ENCODE results near the gene EPB41L2. TPM values are rescaled to one million over a fixed set of nuclear protein-coding genes. Genes with fewer than 3 reads are reported as not detected.

Gene EPB41L2
- total and polyA plus RNA-seq, 3 experiments from 2014 or later, result 4.6 to 30.9 (median 27.2) TPM

DNA sequence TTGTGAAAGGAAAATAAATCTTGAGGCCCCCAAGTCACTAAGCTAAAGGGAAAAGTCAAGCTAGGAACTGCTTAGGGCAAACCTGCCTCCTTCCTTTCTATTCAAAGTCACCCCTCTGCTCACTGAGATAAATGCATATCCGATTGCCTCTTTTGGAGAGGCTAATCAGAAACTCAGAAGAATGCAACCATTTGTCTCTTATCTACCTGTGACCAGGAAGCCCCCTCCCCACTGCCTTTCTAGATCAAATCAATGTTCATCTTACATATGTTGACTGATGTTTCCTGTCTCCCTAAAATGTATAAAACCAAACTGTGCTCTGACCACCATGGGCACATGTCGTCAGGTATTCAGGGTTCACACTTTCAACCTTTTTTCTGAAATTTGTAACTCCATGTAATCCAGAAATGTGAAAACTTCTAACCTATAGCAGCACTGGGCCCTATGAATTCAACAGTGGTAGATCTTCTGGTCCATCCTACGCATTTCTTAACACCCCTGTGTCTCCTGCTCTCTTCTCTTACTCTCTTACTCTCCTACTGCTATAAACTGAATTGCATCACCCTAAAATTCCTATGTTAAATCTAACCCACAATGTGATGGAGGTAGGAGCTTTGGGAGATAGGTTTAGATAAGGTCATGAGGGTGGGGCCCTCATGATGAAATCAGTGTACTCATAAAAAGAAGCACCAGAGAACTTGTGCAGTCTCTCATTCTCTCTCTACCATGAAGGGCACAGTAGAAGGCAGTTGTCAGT lies 89.3 kb downstream of the EPB41L2 start:
- no peaks in the 10 kb centered on the region for H3K36me3 ChIP-seq (ENCODE audit: insufficient read depth, low read length)
- POLR2A ChIA-PET, result no interaction called here
- H3K4me1 ChIP-seq (ENCODE audit: insufficient read depth, low read length), result no peaks in the 10 kb centered on the region
- CTCF ChIA-PET, result no interaction called here
- H3K9me3 ChIP-seq (ENCODE audit: low read length), result no peaks in the 10 kb centered on the region
- Mint-ChIP-seq H3K4me1 (no peaks in the 10 kb centered on the region), H3K27ac (no peak overlapping the region), H3K27me3 (no peaks in the 10 kb centered on the region), H3K9me3 (peaks cover 0 to 5% (median 0%) of the 10 kb centered on the region in 5 donors), H3K4me3 (no peak overlapping the region), H3K36me3 (peaks cover 0 to 27% (median 0%) of the 10 kb centered on the region in 3 donors)
- H3K27ac ChIP-seq (ENCODE audit: low read depth, low read length), result no peak overlapping the region
- no peak overlapping the region for H3K4me3 ChIP-seq (ENCODE audit: low read length)
- no peaks in the 10 kb centered on the region for H3K27me3 ChIP-seq (ENCODE audit: insufficient read depth, low read length, poor library complexity, severe bottlenecking)
- DNase-seq, result no peak

DNA sequence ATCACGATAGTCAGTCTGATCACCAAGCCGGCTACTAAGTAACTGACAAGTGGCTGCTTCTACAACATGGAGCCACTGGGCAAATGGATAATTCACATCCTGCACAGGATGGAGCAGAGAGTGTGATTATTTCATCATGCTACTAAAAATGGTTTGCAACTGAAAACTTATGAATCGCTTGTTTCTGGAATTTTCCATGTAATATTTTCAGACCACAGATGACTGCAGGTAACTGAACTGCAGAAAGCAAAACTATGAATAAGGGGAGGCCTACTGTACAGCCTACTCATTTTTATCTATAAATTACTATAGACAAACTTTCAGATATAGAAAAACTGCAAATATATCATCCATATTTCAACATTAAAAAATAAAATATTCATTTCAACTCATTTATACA lies 91.5 kb downstream of the EPB41L2 start:
- CTCF ChIA-PET, result no interaction called here

GRCh38 chr6:130970839-130971410 lies 92.1 kb downstream of the EPB41L2 start:
- Mint-ChIP-seq H3K4me3 (no peak overlapping the region), H3K36me3 (peaks cover 0 to 13% (median 0%) of the 10 kb centered on the region in 3 donors), H3K4me1 (no peaks in the 10 kb centered on the region), H3K9me3 (peaks cover 0 to 5% (median 0%) of the 10 kb centered on the region in 5 donors), H3K27ac (no peak overlapping the region), H3K27me3 (no peaks in the 10 kb centered on the region)
- CTCF ChIA-PET, result no interaction called here
- H3K27ac ChIP-seq (ENCODE audit: low read depth, low read length), result no peak overlapping the region
- no peaks in the 10 kb centered on the region for H3K27me3 ChIP-seq (ENCODE audit: insufficient read depth, low read length, poor library complexity, severe bottlenecking)
- no peak overlapping the region for H3K4me3 ChIP-seq (ENCODE audit: low read length)
- H3K36me3 ChIP-seq (ENCODE audit: insufficient read depth, low read length), result no peaks in the 10 kb centered on the region
- POLR2A ChIA-PET, result no interaction called here
- no peaks in the 10 kb centered on the region for H3K9me3 ChIP-seq (ENCODE audit: low read length)
- no peak for DNase-seq
- no peaks in the 10 kb centered on the region for H3K4me1 ChIP-seq (ENCODE audit: insufficient read depth, low read length)

More for the DNA sequence above, 91.5 kb downstream of the EPB41L2 start:
- H3K36me3 ChIP-seq (ENCODE audit: insufficient read depth, low read length), result no peaks in the 10 kb centered on the region
- no peaks in the 10 kb centered on the region for H3K9me3 ChIP-seq (ENCODE audit: low read length)
- H3K27ac ChIP-seq (ENCODE audit: low read depth, low read length), result no peak overlapping the region
- POLR2A ChIA-PET, result no interaction called here
- H3K27me3 ChIP-seq (ENCODE audit: insufficient read depth, low read length, poor library complexity, severe bottlenecking), result no peaks in the 10 kb centered on the region
- no peak for DNase-seq
- no peak overlapping the region for H3K4me3 Mint-ChIP-seq
- H3K36me3 Mint-ChIP-seq, result peaks cover 0 to 13% (median 0%) of the 10 kb centered on the region in 3 donors
- no peak overlapping the region for H3K4me3 ChIP-seq (ENCODE audit: low read length)
- no peak overlapping the region for H3K27ac Mint-ChIP-seq
- H3K4me1 ChIP-seq (ENCODE audit: insufficient read depth, low read length), result no peaks in the 10 kb centered on the region
- H3K9me3 Mint-ChIP-seq, result peaks cover 0 to 5% (median 0%) of the 10 kb centered on the region in 5 donors
- H3K27me3 Mint-ChIP-seq, result no peaks in the 10 kb centered on the region
- no peaks in the 10 kb centered on the region for H3K4me1 Mint-ChIP-seq

DNA sequence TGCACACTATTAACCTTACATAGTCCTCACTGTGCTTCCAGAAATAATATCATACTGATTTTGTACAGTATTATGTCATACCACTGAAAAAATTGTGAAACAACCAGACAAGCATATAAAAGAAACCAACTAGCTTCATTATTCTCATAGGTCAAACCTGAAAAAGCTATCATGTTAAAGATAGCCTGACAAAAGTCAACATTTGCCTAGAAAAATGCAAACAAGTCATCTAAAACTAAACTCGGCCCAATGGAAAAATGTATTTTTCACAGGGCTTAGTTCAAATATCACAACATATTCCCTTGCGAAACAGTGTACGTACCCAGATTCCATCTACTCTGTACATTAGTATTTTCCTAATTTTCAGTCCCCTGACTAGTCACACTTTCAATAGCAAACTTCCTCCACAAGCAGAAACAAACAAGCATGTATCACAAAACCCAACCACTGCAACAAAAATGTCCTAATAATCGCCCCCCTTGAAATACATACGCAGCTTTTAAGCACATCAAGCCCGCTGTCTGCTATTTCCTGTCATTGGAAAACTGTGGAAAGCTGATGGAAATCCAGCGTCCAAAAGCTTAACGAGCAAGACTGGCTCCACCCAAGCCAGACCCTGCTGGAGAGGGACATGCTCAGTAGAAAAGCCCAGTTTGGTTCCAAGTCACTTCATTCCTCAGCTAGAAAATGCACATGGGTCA lies 93.1 kb downstream of the EPB41L2 start:
- DNase-seq, result no peak
- Histone ChIP-seq H3K9me3 (ENCODE audit: low read length) (no peaks in the 10 kb centered on the region), H3K36me3 (ENCODE audit: insufficient read depth, low read length) (no peaks in the 10 kb centered on the region), H3K4me3 (ENCODE audit: low read length) (no peak overlapping the region), H3K4me1 (ENCODE audit: insufficient read depth, low read length) (no peaks in the 10 kb centered on the region), H3K27ac (ENCODE audit: low read depth, low read length) (no peak overlapping the region), H3K27me3 (ENCODE audit: insufficient read depth, low read length, poor library complexity, severe bottlenecking) (no peaks in the 10 kb centered on the region)
- Mint-ChIP-seq H3K36me3 (peaks cover 0 to 9% (median 0%) of the 10 kb centered on the region in 3 donors), H3K4me1 (no peaks in the 10 kb centered on the region), H3K27me3 (no peaks in the 10 kb centered on the region), H3K9me3 (peaks cover 0 to 2% (median 0%) of the 10 kb centered on the region in 5 donors), H3K27ac (no peak overlapping the region), H3K4me3 (no peak overlapping the region)
- ChIA-PET POLR2A (no interaction called here), CTCF (no interaction called here)

DNA sequence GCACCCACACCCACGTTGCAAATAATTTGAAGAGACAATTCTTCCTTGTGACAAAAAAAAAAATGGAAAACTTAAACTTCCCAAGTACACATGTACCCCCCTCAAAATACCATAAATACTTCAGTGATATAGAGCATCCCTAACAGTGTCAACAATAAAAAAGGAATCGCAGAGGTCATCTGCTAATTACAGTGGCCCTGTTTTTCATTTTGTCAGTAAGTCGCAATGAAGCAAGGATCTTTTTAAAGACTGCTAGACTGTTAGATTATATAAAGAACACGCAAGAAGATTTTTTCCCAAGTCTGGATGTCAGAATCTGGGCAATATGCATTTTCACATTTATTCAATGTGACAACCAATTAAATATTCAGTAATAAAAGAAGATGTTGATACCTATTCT lies 93.9 kb downstream of the EPB41L2 start:
- Histone ChIP-seq H3K27ac (ENCODE audit: low read depth, low read length) (no peak overlapping the region), H3K27me3 (ENCODE audit: insufficient read depth, low read length, poor library complexity, severe bottlenecking) (no peaks in the 10 kb centered on the region), H3K4me3 (ENCODE audit: low read length) (no peak overlapping the region), H3K4me1 (ENCODE audit: insufficient read depth, low read length) (no peaks in the 10 kb centered on the region), H3K9me3 (ENCODE audit: low read length) (no peaks in the 10 kb centered on the region), H3K36me3 (ENCODE audit: insufficient read depth, low read length) (no peaks in the 10 kb centered on the region)
- no peak overlapping the region for H3K27ac Mint-ChIP-seq
- POLR2A ChIA-PET, result no interaction called here
- CTCF ChIA-PET, result no interaction called here
- H3K36me3 Mint-ChIP-seq, result peaks cover 0 to 9% (median 0%) of the 10 kb centered on the region in 3 donors
- H3K4me3 Mint-ChIP-seq, result no peak overlapping the region
- no peaks in the 10 kb centered on the region for H3K4me1 Mint-ChIP-seq
- no peak for DNase-seq
- peaks cover 0 to 2% (median 0%) of the 10 kb centered on the region in 5 donors for H3K9me3 Mint-ChIP-seq
- no peaks in the 10 kb centered on the region for H3K27me3 Mint-ChIP-seq

GRCh38 chr6:130968476-130968875 lies 94.6 kb downstream of the EPB41L2 start:
- ChIA-PET CTCF (no interaction called here), POLR2A (no interaction called here)
- no peak overlapping the region for H3K4me3 Mint-ChIP-seq

GRCh38 chr6:130967502-130968445 lies 95.3 kb downstream of the EPB41L2 start:
- H3K9me3 Mint-ChIP-seq, result no peaks in the 10 kb centered on the region
- no peak overlapping the region for H3K4me3 ChIP-seq (ENCODE audit: low read length)
- H3K9me3 ChIP-seq (ENCODE audit: low read length), result no peaks in the 10 kb centered on the region
- no peaks in the 10 kb centered on the region for H3K36me3 ChIP-seq (ENCODE audit: insufficient read depth, low read length)
- no peak overlapping the region for H3K27ac ChIP-seq (ENCODE audit: low read depth, low read length)
- no peak overlapping the region for H3K4me3 Mint-ChIP-seq
- no peaks in the 10 kb centered on the region for H3K4me1 Mint-ChIP-seq
- no peaks in the 10 kb centered on the region for H3K27me3 Mint-ChIP-seq
- H3K4me1 ChIP-seq (ENCODE audit: insufficient read depth, low read length), result no peaks in the 10 kb centered on the region
- ChIA-PET CTCF (no interaction called here), POLR2A (no interaction called here)
- H3K27ac Mint-ChIP-seq, result no peak overlapping the region
- peaks cover 0 to 3% (median 0%) of the 10 kb centered on the region in 3 donors for H3K36me3 Mint-ChIP-seq
- no peaks in the 10 kb centered on the region for H3K27me3 ChIP-seq (ENCODE audit: insufficient read depth, low read length, poor library complexity, severe bottlenecking)
- no peak for DNase-seq

More at GRCh38 chr6:130968476-130968875, 94.6 kb downstream of the EPB41L2 start:
- Mint-ChIP-seq H3K27me3 (no peaks in the 10 kb centered on the region), H3K4me1 (no peaks in the 10 kb centered on the region), H3K27ac (no peak overlapping the region), H3K9me3 (no peaks in the 10 kb centered on the region), H3K36me3 (peaks cover 0 to 3% (median 0%) of the 10 kb centered on the region in 3 donors)
- H3K9me3 ChIP-seq (ENCODE audit: low read length), result no peaks in the 10 kb centered on the region
- no peak overlapping the region for H3K4me3 ChIP-seq (ENCODE audit: low read length)
- H3K27ac ChIP-seq (ENCODE audit: low read depth, low read length), result no peak overlapping the region
- no peak for DNase-seq
- H3K36me3 ChIP-seq (ENCODE audit: insufficient read depth, low read length), result no peaks in the 10 kb centered on the region
- no peaks in the 10 kb centered on the region for H3K4me1 ChIP-seq (ENCODE audit: insufficient read depth, low read length)
- H3K27me3 ChIP-seq (ENCODE audit: insufficient read depth, low read length, poor library complexity, severe bottlenecking), result no peaks in the 10 kb centered on the region

All from CD8-positive, alpha-beta memory T cell (primary cell).